BLaER1 treated with 17β-estradiol and CSF1 and Interleukin-3, amounts not matched to agents 10 nM and 100 nM (cell line): Measurements from ENCODE around the gene RASGRP3.
A peak's percentile ranks its signal among the peaks of the same experiment; 100 is the strongest.

ENCODE experiments used
- H3K27ac ChIP-seq, 11 experiments: shearing (Covaris generic); formaldehyde crosslinking; 2 replicates each; pipeline ENCODE4 v1.8.1; 2022
- H3K27me3 ChIP-seq, 11 experiments: shearing (Covaris generic); formaldehyde crosslinking; 2 replicates each; pipeline ENCODE4 v1.8.1; 2022
- H3K36me3 ChIP-seq, 11 experiments: shearing (Covaris generic); formaldehyde crosslinking; 2 replicates each; pipeline ENCODE4 v1.8.1; 2022
- H3K4me1 ChIP-seq, 10 experiments: shearing (Covaris generic); formaldehyde crosslinking; 2 replicates each; pipeline ENCODE4 v1.8.1; 2022
- H3K4me2 ChIP-seq, 11 experiments: shearing (Covaris generic); formaldehyde crosslinking; 2 replicates each; pipeline ENCODE4 v1.8.1; 2022
- H3K4me3 ChIP-seq, 10 experiments: shearing (Covaris generic); formaldehyde crosslinking; 2 replicates each; pipeline ENCODE4 v1.8.1; 2022
- H3K9ac ChIP-seq, 11 experiments: shearing (Covaris generic); formaldehyde crosslinking; 2 replicates each; pipeline ENCODE4 v1.8.1; 2022
- H3K9me3 ChIP-seq, 11 experiments: shearing (Covaris generic); formaldehyde crosslinking; replicated peaks in 1 of 11; 2 replicates each; pipeline ENCODE4 v1.8.1; 2022
- H4K20me1 ChIP-seq, 11 experiments: shearing (Covaris generic); formaldehyde crosslinking; 2 replicates each; pipeline ENCODE4 v1.8.1; 2022
- Cebpa-rat ChIP-seq, 11 experiments: shearing (Covaris generic); IDR thresholded peaks; 2 replicates each; pipeline ENCODE4 v1.8.1; 2022

Gene RASGRP3, protein sequence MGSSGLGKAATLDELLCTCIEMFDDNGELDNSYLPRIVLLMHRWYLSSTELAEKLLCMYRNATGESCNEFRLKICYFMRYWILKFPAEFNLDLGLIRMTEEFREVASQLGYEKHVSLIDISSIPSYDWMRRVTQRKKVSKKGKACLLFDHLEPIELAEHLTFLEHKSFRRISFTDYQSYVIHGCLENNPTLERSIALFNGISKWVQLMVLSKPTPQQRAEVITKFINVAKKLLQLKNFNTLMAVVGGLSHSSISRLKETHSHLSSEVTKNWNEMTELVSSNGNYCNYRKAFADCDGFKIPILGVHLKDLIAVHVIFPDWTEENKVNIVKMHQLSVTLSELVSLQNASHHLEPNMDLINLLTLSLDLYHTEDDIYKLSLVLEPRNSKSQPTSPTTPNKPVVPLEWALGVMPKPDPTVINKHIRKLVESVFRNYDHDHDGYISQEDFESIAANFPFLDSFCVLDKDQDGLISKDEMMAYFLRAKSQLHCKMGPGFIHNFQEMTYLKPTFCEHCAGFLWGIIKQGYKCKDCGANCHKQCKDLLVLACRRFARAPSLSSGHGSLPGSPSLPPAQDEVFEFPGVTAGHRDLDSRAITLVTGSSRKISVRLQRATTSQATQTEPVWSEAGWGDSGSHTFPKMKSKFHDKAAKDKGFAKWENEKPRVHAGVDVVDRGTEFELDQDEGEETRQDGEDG

DNA sequence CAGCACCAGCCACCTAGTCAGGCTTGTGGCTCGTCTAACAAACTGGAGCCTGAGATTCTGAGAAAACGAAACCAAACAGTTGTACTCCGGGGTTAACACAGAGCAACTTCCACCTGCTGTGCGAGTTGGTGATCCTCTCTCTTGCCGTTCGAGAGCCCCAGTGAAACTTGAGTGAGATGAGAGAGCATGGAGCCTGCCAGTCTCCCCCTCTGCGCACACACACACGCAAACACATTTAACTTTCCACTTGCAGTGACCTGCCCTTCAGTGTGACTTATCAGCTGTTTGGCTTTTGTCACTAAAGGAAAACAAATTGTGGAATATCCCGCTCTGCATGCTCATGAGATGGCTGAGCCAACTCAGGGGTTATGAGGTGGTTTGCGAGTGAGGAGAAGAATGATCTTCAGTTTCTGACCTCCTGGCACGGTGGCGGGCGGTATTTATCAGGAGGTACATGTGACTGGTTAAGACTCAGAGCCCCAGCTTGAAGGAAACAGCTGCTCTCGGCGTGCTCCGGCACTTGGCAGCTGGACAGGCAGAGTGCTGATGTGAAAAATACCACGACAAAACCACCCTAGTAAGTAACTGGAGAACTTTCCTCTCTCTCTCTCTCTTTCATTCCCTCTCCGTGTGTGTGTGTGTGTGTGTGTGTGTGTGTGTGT, at the start of gene RASGRP3:
RASGRP3 (plus strand) TSS at position 519 of the 662 bp plus-strand sequence. CDS start 38,488 bp downstream, outside the sequence.
- Histone ChIP-seq H3K4me3 (peak within 1 kb of the TSS; percentile 57 to 79 (median 68)), H3K27me3 (no peaks in the 10 kb centered on the region), H3K27ac (peak within 1 kb of the TSS; percentile 74 to 85 (median 78)), H4K20me1 (no peaks in the 10 kb centered on the region), H3K4me2 (peak within 1 kb of the TSS; percentile 83 to 96 (median 88)), H3K9ac (peak within 1 kb of the TSS; percentile 67 to 84 (median 78)), H3K36me3 (no peaks in the 10 kb centered on the region), H3K9me3 (peaks cover 0 to 7% (median 0%) of the 10 kb centered on the region in 11 experiments; a peak in 1 of 22 replicates), H3K4me1 (peaks cover 23 to 42% (median 32%) of the 10 kb centered on the region in 10 experiments)
- TF ChIP-seq Cebpa-rat (IDR thresholded peaks at IDR 0.05), result no peak

DNA sequence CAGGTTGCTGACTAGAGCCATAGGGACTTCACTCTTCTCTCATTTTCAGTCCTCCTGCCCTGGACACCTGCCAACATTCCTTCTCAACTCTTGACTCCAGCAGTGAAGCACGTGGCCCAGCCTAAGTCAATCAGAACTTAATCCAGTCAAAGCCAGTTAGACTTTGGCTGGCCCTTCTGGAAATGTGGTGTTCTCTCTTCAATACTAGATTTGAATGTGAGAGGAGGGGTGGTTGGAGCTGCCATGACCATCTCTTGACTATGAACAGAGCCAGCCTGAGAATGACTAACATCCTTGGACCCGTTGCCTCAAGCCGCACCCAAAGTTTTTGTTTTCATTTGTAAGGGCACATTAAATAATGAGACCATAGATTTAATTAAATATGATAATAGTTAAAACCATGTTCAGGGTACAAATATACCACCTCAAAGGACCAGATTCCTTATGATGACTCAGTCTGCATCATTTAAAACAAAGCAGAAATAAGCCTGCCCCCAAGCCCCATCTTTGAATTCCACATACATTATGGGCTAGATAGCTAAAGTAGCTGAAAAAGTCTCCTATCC, 49.7 kb upstream of the RASGRP3 start:
- Histone ChIP-seq H3K4me2 (no peak overlapping the region), H3K4me3 (no peak overlapping the region)
- TF ChIP-seq Cebpa-rat (IDR thresholded peaks at IDR 0.05), result no peak

DNA sequence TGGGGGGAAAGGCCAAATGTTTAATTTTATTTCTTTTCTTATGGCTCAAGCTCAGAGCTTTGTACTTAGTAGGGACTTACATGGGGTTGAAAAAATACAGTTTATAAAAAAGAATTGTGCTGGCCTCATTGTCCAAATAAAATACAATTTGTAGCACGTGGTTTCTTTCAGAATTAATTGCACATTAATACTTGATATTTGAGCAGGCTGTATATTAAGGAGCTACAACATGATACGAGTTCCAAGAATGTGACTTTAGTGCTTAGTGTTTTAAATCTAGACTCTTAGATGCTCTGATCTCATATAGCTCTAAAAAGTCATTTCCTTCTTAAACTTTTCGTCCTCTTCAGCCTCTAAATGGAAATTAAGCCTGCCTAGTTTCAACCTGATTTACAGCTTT, 46.4 kb upstream of the RASGRP3 start:
- H3K27ac ChIP-seq, result no peak overlapping the region
- no peaks in the 10 kb centered on the region for H3K36me3 ChIP-seq
- 0 out of 20 replicates have a peak, but pooled peaks cover 0 to 4% (median 0%) of the 10 kb centered on the region in 10 experiments for H3K4me1 ChIP-seq
- H3K27me3 ChIP-seq, result no peaks in the 10 kb centered on the region
- H4K20me1 ChIP-seq, result no peaks in the 10 kb centered on the region
- no peak overlapping the region for H3K9ac ChIP-seq
- no peak overlapping the region for H3K4me3 ChIP-seq
- no peaks in the 10 kb centered on the region; a peak in 1 of 22 replicates for H3K9me3 ChIP-seq
- no peak for TF ChIP-seq Cebpa-rat (IDR thresholded peaks at IDR 0.05)
- no peak overlapping the region for H3K4me2 ChIP-seq

More for the DNA sequence above, 49.7 kb upstream of the RASGRP3 start:
- 0 out of 20 replicates have a peak, but pooled peaks cover 0 to 4% (median 0%) of the 10 kb centered on the region in 10 experiments for H3K4me1 ChIP-seq
- no peaks in the 10 kb centered on the region for H3K36me3 ChIP-seq
- no peak overlapping the region for H3K9ac ChIP-seq
- no peaks in the 10 kb centered on the region for H3K27me3 ChIP-seq
- H3K27ac ChIP-seq, result no peak overlapping the region
- no peaks in the 10 kb centered on the region; a peak in 1 of 22 replicates for H3K9me3 ChIP-seq
- no peaks in the 10 kb centered on the region for H4K20me1 ChIP-seq

DNA sequence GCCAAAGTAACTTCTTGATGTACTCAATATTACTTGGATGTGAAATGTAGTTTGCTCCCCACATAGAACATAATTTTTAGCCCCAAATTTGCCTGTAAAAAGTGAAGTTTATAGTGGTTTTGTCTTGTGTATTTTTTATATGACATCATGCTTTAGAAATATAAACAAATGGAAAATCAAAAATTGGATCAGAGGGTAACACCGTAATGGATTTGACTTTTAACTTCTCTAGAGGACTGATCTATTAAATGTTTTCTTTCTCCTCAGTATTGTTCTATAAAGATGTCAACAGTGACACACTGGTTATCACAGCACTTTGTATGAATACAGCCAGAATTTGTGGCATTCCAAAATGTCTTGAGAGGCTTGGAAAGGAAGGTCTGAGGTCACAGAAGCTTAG, 45.6 kb upstream of the RASGRP3 start:
- Histone ChIP-seq H3K9ac (no peak overlapping the region), H3K4me3 (no peak overlapping the region), H3K9me3 (no peaks in the 10 kb centered on the region; a peak in 1 of 22 replicates), H3K4me2 (no peak overlapping the region), H3K36me3 (no peaks in the 10 kb centered on the region), H3K27me3 (no peaks in the 10 kb centered on the region), H4K20me1 (no peaks in the 10 kb centered on the region), H3K4me1 (no peaks in the 10 kb centered on the region), H3K27ac (no peak overlapping the region)
- TF ChIP-seq Cebpa-rat (IDR thresholded peaks at IDR 0.05), result no peak

DNA sequence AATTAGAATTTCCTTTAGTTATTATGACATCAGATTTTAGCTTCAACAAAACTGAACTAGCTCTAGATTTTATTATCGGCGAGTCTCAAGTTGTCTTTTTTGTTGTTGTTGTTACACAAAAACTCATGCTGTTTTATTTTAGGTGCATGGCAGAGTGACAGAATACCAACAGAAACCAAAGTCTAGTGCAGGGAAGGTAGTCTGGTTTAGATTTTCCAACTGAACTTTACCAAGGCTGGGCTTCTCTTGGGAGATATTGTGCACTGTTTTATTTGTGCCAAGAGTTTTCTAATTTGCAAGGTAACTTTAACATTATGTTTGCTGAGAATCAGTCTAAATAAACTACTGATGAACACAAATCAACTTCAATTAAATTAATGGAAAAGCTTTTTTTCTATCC, 43.6 kb upstream of the RASGRP3 start:
- H3K36me3 ChIP-seq, result no peaks in the 10 kb centered on the region
- no peak overlapping the region for H3K4me3 ChIP-seq
- H3K4me2 ChIP-seq, result no peak overlapping the region
- no peaks in the 10 kb centered on the region for H3K27me3 ChIP-seq
- H4K20me1 ChIP-seq, result no peaks in the 10 kb centered on the region
- no peaks in the 10 kb centered on the region for H3K4me1 ChIP-seq
- no peak for TF ChIP-seq Cebpa-rat (IDR thresholded peaks at IDR 0.05)
- no peaks in the 10 kb centered on the region; a peak in 1 of 22 replicates for H3K9me3 ChIP-seq
- no peak overlapping the region for H3K9ac ChIP-seq
- no peak overlapping the region for H3K27ac ChIP-seq

DNA sequence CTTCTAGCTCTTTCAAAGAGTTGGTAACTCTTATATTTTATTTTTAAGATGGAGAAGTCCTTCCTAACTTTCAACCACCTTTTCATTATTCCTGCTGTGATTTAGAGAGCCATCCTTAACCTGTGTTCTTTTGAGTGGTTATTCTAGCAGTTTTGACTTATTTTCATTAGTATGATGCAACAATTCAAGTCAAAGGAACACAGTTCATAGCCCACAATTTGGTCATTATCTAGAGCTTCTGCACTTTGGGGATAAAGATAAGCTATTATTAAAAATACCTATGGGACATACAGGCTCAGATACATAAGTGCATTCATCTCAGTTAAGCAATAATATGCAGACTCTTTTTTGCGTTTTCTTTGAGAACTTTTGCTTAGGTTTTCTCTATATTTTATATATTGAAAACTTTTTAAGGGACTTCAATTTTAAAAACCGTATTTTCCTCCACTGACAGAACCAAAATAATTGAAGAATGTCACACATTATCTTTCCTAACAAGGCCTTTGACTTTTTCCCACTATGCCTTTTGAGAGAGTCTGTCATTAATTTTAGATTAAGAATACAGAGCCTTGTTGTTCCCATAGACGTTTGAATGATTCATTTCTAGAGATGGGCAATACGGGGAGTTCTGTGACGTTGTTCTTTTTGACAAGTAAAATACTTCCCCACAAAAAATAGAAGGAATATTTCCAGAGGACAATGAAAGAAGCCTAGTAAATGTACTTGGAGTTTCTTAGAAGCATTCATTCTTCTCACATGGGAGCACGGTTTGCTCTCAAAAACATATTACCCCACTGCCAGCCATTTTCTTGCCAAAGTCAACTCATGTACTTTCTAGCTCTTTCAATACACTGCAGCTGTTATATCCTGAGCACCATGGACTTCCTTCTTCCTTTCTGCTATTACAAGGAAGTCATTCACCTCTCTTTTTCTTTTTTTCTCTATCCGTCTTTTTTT, 42.9 kb upstream of the RASGRP3 start:
- H3K4me1 ChIP-seq, result no peaks in the 10 kb centered on the region
- TF ChIP-seq Cebpa-rat (IDR thresholded peaks at IDR 0.05), result peak in 1 of 11 experiments; percentile 28; a peak in 1 of 22 replicates
- H3K4me3 ChIP-seq, result no peak overlapping the region
- no peak overlapping the region for H3K27ac ChIP-seq
- H3K36me3 ChIP-seq, result no peaks in the 10 kb centered on the region
- no peaks in the 10 kb centered on the region for H3K9me3 ChIP-seq
- H3K4me2 ChIP-seq, result no peak overlapping the region
- H3K9ac ChIP-seq, result no peak overlapping the region
- no peaks in the 10 kb centered on the region for H3K27me3 ChIP-seq
- H4K20me1 ChIP-seq, result no peaks in the 10 kb centered on the region

DNA sequence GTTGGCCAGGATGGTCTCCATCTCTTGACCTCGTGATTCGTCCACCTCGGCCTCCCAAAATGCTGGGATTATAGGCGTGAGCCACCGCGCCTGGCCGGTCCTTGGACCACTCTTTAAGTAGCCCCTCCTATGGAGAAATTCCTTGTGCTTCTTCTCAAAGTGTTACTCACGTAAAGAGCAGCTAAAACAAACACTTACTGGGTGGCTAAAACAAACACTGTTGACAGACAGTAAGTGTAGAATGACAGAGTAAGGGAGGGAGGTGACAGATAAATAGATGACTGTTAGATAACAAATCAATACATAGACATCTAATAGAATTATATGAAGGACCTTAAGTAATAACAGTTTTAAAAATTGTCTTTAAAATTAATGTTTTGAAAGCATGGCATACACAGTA, 40.9 kb upstream of the RASGRP3 start:
- Histone ChIP-seq H3K27me3 (no peaks in the 10 kb centered on the region), H3K27ac (no peak overlapping the region), H3K9me3 (no peaks in the 10 kb centered on the region), H4K20me1 (no peaks in the 10 kb centered on the region), H3K4me2 (no peak overlapping the region), H3K9ac (no peak overlapping the region), H3K36me3 (no peaks in the 10 kb centered on the region), H3K4me1 (no peaks in the 10 kb centered on the region), H3K4me3 (no peak overlapping the region)
- TF ChIP-seq Cebpa-rat (IDR thresholded peaks at IDR 0.05), result no peak

DNA sequence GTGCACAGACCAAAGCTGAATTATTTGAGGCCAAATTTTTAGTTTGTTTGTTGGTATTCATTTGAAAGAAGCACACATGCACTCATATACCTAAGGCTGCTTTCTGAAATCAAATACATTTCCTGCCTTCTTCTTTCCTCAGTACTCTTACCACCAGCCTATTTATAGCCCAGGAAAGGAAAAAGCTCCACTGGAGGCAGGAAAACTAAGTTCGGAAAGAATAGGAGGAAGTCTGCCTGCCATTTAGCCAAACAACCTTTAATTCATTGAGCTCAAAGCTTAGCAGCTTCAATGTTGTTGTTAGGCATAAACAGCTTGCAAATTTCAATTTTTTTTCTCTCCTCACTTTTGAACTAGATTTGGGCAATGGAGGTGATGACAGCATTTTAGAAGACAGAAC, 40.4 kb upstream of the RASGRP3 start:
- Histone ChIP-seq H4K20me1 (no peaks in the 10 kb centered on the region), H3K9ac (no peak overlapping the region), H3K4me2 (no peak overlapping the region), H3K9me3 (no peaks in the 10 kb centered on the region), H3K4me3 (no peak overlapping the region), H3K36me3 (no peaks in the 10 kb centered on the region), H3K4me1 (no peaks in the 10 kb centered on the region), H3K27me3 (no peaks in the 10 kb centered on the region), H3K27ac (no peak overlapping the region)
- TF ChIP-seq Cebpa-rat (IDR thresholded peaks at IDR 0.05), result no peak
